ENCODE results near the gene BABAM1.

GRCh38 chr19:17323300-17323963 is 56.2 kb downstream of the BABAM1 start:
- TF ChIP-seq, protein P1, sequence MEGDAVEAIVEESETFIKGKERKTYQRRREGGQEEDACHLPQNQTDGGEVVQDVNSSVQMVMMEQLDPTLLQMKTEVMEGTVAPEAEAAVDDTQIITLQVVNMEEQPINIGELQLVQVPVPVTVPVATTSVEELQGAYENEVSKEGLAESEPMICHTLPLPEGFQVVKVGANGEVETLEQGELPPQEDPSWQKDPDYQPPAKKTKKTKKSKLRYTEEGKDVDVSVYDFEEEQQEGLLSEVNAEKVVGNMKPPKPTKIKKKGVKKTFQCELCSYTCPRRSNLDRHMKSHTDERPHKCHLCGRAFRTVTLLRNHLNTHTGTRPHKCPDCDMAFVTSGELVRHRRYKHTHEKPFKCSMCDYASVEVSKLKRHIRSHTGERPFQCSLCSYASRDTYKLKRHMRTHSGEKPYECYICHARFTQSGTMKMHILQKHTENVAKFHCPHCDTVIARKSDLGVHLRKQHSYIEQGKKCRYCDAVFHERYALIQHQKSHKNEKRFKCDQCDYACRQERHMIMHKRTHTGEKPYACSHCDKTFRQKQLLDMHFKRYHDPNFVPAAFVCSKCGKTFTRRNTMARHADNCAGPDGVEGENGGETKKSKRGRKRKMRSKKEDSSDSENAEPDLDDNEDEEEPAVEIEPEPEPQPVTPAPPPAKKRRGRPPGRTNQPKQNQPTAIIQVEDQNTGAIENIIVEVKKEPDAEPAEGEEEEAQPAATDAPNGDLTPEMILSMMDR (conservative IDR thresholded peaks at IDR 0.05), result no peak
- no peak for TF ChIP-seq ZFX (IDR thresholded peaks at IDR 0.05)

Data from C4-2B (cell line).